NCI-H146 treated with DMSO at 0.1 percent for 48 hours (cell line): ENCODE data around the gene PCDH9.
A peak's percentile ranks its signal among the peaks of the same experiment; 100 is the strongest.

Experiments used
- DNase-seq: peaks from one replicate; lab custom pipeline; 2025; ENCODE audit not compliant: unreplicated experiment; lab: John Stamatoyannopoulos, UW

The PCDH9 gene

DNA sequence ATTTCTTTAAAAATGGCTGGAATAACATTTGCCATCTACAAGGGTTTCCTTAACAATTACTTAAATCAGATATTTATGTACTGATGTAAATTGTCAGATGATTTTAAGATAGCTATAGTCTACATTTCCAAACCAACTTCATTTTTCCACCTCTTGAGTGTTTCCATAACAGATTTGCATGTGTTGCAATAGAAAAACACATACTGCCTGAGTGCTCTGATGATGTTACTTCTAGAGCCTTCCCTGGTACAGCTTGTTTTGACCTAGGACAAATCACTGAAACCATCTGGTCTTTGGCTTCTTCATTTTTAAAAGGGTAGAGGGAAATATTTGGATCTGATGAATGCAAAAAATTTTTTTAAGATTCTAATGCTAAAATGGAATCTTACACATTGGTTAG, 245.9 kb downstream of the PCDH9 start:
- DNase-seq = no peak

DNA sequence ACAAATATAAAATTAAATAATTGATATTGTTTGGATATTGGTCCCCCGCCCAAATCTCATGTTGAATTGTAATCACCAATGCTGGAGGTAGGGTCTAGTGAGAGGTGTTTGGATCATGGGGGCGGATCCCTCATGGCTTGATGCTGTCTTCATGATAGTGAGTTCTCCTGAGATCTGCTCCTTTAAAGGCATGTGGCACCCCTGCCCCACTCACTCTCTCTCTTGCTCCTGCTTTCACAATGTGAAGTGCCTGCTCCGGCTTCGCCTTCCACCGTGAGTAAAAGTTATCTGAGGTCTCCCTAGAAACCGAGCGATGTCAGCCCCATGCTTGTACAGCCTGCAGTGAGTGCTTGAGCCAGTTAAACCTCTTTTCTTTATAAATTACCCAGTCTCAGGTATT, 248.2 kb downstream of the PCDH9 start:
- DNase-seq = no peak

DNA sequence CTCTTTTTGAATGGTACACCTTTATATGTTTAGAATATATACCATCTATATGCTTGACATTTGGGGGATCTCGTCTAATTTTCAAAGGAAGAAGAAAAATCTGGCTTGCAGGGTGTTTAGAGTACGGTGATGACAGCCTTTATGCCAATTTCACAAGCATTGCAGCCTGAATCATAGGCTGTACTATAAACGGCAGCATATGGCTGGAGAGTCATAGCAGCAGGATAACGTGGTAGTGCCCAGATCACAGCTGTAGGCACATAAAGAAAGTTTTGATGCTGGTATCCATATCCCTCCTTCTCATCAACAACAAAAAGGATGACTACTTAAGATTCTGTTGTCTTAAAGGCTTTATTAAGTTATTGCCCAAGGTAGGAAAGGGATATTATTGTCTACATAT, 253.0 kb downstream of the PCDH9 start:
- DNase-seq = no peak

- DNase-seq = no peak
These were observed 255.2 kb downstream of the PCDH9 start for GRCh38 chr13:66974889-66975288.

GRCh38 chr13:66974174-66974573, 256.0 kb downstream of the PCDH9 start:
- DNase-seq = no peak

GRCh38 chr13:66972659-66973058, 257.5 kb downstream of the PCDH9 start:
- no peak for DNase-seq

- DNase-seq = no peak
These were observed 259.1 kb downstream of the PCDH9 start for GRCh38 chr13:66971004-66971403.

DNA sequence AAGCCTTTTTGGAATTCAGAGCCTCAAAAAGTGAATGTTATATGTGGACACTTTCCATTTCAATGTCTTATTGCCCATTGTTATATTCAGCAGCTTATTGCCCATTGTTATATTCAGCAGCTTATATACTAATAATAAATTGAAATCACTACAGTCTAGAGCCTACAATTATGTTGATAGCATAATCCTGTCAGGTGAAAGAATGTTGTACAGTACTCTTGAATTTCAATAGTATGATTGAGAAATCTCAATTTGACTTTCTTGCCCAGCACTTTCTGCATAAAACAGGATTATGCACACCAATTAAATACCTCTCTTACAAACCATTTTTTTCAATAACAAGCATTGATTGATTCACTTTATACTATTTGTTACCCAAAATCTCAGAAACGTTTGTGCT, 260.8 kb downstream of the PCDH9 start:
- DNase-seq = no peak

DNA sequence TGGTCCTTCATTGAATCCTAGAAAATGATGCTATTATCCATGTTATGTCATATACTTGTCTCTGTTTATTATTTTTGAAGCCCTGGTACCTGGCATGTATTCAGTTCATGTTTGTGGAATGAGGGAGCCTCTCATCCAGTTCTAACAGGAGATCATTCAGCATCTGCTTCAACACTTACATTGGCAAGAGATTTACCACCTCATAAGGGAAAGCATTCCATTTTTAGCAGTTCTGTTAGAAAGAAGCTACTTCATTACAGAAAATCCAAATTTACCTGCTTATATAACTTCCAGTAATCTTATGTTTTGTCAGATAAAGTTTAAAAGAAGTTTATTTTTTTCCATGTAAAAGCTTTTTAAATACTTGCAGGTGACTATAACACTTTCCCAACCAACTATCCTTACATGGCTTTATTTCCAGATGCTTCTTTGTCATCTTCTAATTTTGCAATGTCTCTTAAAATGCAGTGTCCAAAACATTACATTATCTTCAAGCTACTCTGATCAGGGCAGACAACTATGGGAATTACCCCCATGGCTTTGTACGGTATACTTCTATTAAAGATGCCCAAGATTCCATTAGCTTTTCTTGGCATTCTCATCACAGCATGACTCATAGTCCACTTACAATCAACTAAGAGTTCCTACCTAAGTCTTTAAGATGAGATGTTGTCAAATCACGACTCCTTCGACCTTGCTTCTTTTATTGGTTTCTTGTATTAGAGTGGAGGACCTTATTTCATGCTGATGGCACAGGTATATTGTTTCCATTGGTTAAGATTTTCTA, 262.1 kb downstream of the PCDH9 start:
- DNase-seq = no peak

DNA sequence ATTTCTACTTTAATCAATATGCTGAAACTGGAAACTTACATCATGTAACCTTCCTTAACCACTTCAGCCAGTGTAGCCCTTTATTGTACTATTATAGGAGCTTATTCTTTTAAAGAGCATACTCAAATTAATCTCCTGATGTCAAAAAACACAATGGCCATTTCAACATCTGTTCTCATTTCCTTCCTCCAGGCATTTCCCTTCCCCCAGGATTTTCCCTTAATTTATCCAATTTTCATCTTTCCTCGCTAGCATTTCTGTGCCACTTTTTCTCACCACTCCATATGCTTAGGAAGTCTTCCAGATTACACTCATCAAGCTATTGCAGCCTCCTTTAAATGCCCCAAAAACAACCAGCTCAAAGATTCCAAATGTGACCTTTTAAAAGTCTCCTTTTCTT, 265.0 kb downstream of the PCDH9 start:
- DNase-seq = no peak

DNA sequence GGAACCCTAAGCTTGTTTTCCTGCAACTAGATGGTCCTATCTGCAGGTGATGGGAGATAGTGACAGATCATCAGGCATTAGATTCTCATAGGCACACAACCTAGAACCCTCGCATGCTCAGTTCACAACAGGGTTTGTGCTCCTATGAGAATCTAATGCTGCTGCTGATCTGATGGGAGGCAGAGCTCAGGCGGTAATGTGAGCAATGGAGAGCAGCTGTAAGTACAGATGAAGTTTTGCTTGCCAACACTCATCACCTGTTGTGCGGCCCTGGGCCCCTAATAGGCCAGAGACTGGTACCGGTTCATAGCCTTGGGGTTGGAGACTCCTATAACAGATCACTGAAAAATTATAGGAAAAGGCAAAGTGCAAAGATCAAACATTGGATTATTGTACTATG, 267.2 kb downstream of the PCDH9 start:
- DNase-seq = no peak

- DNase-seq = no peak
These were observed 271.5 kb downstream of the PCDH9 start for GRCh38 chr13:66958611-66959010.

- no peak for DNase-seq
These were observed 277.6 kb downstream of the PCDH9 start for GRCh38 chr13:66952507-66952906.

- no peak for DNase-seq
These were observed 278.7 kb downstream of the PCDH9 start for GRCh38 chr13:66951426-66951825.

- DNase-seq = no peak
These were observed 279.5 kb downstream of the PCDH9 start for GRCh38 chr13:66950666-66951065.

- DNase-seq = no peak
These were observed 281.2 kb downstream of the PCDH9 start for GRCh38 chr13:66948910-66949309.

DNA sequence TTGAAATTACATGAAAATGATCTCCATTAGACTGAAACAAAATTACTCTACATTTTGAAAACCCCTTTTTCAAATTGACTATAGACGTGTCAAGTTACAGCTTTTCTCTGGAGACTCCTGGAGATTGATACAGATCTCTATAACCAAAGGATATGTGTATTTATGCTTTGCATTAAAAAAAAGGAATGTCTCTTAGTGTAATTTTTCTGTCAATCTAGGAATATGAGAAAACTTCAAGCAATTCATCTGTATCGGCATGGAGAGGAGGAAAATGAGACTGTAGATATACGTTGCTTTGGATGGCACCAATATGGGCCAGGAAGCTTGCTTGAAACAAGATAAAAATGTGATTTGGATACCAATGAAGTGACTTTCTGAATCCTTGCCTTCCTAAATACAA, 286.6 kb downstream of the PCDH9 start:
- no peak for DNase-seq

DNA sequence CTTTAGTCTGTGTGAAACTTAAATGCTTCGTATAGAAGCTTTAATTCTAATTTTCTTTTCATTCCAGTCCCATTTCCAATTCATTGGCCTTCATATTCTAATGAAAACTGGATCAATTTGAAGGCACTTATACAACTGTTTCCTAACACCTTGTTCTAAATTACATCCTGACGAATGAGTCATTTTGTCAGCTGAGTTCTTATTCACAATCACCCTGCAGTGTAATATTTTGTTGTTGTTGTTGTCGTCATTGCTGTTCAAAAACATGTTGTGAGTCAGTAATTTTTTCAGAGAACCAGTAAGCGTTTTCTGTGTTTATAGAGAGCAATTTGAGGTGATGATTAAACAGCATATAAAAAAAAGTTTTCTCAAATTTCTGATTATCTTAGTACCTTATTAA, 290.0 kb downstream of the PCDH9 start:
- DNase-seq = no peak

GRCh38 chr13:66937423-66937822, 292.7 kb downstream of the PCDH9 start:
- DNase-seq = no peak

DNA sequence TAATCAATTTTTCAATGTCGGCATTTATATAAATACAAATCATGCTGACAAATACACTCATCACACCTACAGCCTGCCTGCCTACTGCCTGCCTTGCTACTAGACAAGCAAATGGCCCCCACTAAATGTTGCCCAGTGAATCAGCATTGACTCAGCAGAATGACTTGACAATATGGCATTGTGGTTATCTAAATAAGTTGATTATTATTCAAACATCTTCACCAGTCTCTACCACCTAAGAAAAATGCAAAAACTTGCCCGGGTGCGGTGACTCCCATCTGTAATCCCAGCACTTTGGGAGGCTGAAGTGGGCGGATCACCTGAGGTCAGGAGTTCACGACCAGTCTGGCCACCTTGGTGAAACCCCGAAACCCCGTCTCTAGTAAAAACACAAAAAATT, 296.1 kb downstream of the PCDH9 start:
- DNase-seq = no peak

- no peak for DNase-seq
These were observed 296.6 kb downstream of the PCDH9 start for GRCh38 chr13:66933527-66933926.

- DNase-seq = no peak
These were observed 302.6 kb downstream of the PCDH9 start for GRCh38 chr13:66927562-66927961.

DNA sequence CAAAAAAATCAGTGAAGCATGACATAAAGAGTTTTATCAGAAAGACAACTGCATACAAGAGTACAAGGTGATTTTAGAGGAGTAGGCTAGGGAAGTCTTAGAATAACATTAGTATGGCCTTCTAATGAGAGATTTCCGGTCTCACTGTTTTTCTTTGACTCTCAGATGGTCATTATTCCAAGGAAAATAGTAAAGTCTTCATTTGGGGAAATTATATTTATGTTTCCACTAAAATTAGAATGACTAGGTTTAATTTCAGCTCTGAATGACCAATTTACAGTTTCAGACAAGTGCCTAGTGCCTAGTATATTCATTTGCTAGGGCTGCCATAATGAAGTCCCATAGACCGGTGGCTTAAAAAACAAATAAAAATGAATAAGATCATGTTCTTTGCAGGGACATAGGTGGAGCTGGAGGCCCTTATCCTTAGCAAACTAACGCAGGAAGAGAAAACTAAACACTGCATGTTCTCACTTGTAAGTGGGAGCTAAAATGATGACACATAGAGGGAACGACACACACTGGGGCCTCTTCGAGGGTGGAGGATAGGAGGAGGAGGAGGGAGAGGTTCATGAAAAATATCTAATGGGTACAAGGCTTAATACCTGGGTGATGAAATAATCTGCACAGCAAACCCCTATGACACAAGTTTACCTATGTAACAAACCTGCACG, 303.1 kb downstream of the PCDH9 start:
- peak; percentile 4 for DNase-seq
